GM12878 (cell line): ENCODE data around the gene SNN. TPM values are rescaled to one million over a fixed set of nuclear protein-coding genes. Genes with fewer than 3 reads are reported as not detected.
A peak's percentile ranks its signal among the peaks of the same experiment; 100 is the strongest.

ENCODE experiments used
- BCL11A ChIP-seq: IDR thresholded peaks from 2 replicates; pipeline ENCODE4 v1.6.1; 2011; ENCODE audit warnings: low read depth, low read length
- BHLHE40 ChIP-seq, 2 experiments: fragments of 450-650 bp in 1 of 2; IDR thresholded peaks; 2 replicates each; pipeline ENCODE4 v1.6.1; 2011 to 2017; ENCODE audit warnings: low read depth in 2 of 2, borderline replicate concordance in 1 of 2, improper control_type of control experiment in 1 of 2, low read length in 1 of 2, mild to moderate bottlenecking in 1 of 2
- BRCA1 ChIP-seq: IDR thresholded peaks from 2 replicates; pipeline ENCODE4 v1.6.1; 2011; ENCODE audit warnings: low read depth, low read length, improper control_type of control experiment
- CBX3 ChIP-seq: fragments of 200-600 bp; sonication (generic); IDR thresholded peaks from 2 replicates; pipeline ENCODE4 v1.6.1; 2016; ENCODE audit warnings: low read depth, borderline replicate concordance
- CHD1 ChIP-seq: IDR thresholded peaks from 2 replicates; pipeline ENCODE4 v1.6.1; 2012; ENCODE audit warnings: low read depth, low read length, improper control_type of control experiment
- CHD2 ChIP-seq: IDR thresholded peaks from 2 replicates; pipeline ENCODE4 v1.6.1; 2011; ENCODE audit warnings: low read depth, low read length, improper control_type of control experiment, borderline replicate concordance
- CHD4 ChIP-seq: fragments of 200-600 bp; sonication (generic); IDR thresholded peaks from 2 replicates; pipeline ENCODE4 v1.6.1; 2016; ENCODE audit warnings: mild to moderate bottlenecking
- EGR1 ChIP-seq, 2 experiments: IDR thresholded peaks; 1 replicate in 1 of 2; 2 replicates in 1 of 2; pipeline ENCODE4 v1.6.1; 2011 to 2012; ENCODE audit warnings: low read depth in 2 of 2, low read length in 2 of 2, borderline replicate concordance in 1 of 2, mild to moderate bottlenecking in 1 of 2, moderate library complexity in 1 of 2
- ESRRA ChIP-seq: IDR thresholded peaks from 2 replicates; pipeline ENCODE4 v1.6.1; 2012; ENCODE audit warnings: mild to moderate bottlenecking, low read length, improper control_type of control experiment
- ETV6 ChIP-seq, 2 experiments: fragments of 450-650 bp in 1 of 2; IDR thresholded peaks in 1 of 2; conservative IDR thresholded peaks in 1 of 2; 2 replicates each; pipeline ENCODE4 v1.6.1; 2014; ENCODE audit warnings: antibody characterized with exemption in 1 of 2, borderline replicate concordance in 1 of 2, low read depth in 1 of 2, mild to moderate bottlenecking in 1 of 2, moderate library complexity in 1 of 2
- GABPA ChIP-seq: IDR thresholded peaks from 2 replicates; pipeline ENCODE4 v1.6.1; 2014; ENCODE audit warnings: antibody characterized with exemption, low read depth, mild to moderate bottlenecking, inconsistent platforms
- JUND ChIP-seq: IDR thresholded peaks from 2 replicates; pipeline ENCODE4 v1.6.1; 2012; ENCODE audit warnings: low read depth, mild to moderate bottlenecking, low read length, improper control_type of control experiment, moderate library complexity
- MYB ChIP-seq: fragments of 150-350 bp; IDR thresholded peaks from 2 replicates; pipeline ENCODE4 v1.6.1; 2014; ENCODE audit warnings: mild to moderate bottlenecking, low read depth, low read length, borderline replicate concordance
- NR2F1 ChIP-seq: fragments of 450-650 bp; conservative IDR thresholded peaks from 2 replicates; pipeline ENCODE4 v1.6.1; 2017; ENCODE audit warnings: mild to moderate bottlenecking
- NRF1 ChIP-seq: conservative IDR thresholded peaks from 2 replicates; pipeline ENCODE4 v1.6.1; 2011; ENCODE audit warnings: mild to moderate bottlenecking, low read depth, low read length, improper control_type of control experiment
- PML ChIP-seq: IDR thresholded peaks from 2 replicates; pipeline ENCODE4 v1.6.1; 2012; ENCODE audit warnings: low read length, inconsistent platforms
- RAD51 ChIP-seq: fragments of 450-650 bp; IDR thresholded peaks from 2 replicates; pipeline ENCODE4 v1.6.1; 2016; ENCODE audit warnings: moderate library complexity, mild to moderate bottlenecking, inconsistent platforms
- RBBP5 ChIP-seq: fragments of 200-600 bp; sonication (generic); conservative IDR thresholded peaks from 2 replicates; pipeline ENCODE4 v1.6.1; 2016
- RFX5 ChIP-seq: IDR thresholded peaks from 2 replicates; pipeline ENCODE4 v1.6.1; 2011; ENCODE audit warnings: low read depth, low read length, improper control_type of control experiment
- SIN3A ChIP-seq: IDR thresholded peaks from 2 replicates; pipeline ENCODE4 v1.6.1; 2012; ENCODE audit warnings: low read depth, low read length, improper control_type of control experiment
- SP1 ChIP-seq: IDR thresholded peaks from one replicate; pipeline ENCODE4 v1.6.1; 2011; ENCODE audit warnings: low read depth, low read length
- SRF ChIP-seq, 2 experiments: IDR thresholded peaks; 2 replicates each; pipeline ENCODE4 v1.6.1; 2011; ENCODE audit warnings: low read depth in 2 of 2, low read length in 2 of 2, mild to moderate bottlenecking in 1 of 2, moderate library complexity in 1 of 2
- STAT3 ChIP-seq: IDR thresholded peaks from 2 replicates; pipeline ENCODE4 v1.6.1; 2011; ENCODE audit warnings: low read depth, low read length, improper control_type of control experiment
- SUPT20H ChIP-seq: IDR thresholded peaks from 2 replicates; pipeline ENCODE4 v1.6.1; 2011; ENCODE audit warnings: low read depth, mild to moderate bottlenecking, low read length, moderate library complexity, borderline replicate concordance; ENCODE audit not compliant: control insufficient read depth
- TAF1 ChIP-seq: IDR thresholded peaks from 2 replicates; pipeline ENCODE4 v1.6.1; 2011; ENCODE audit warnings: mild to moderate bottlenecking, low read depth, low read length, borderline replicate concordance
- TBL1XR1 ChIP-seq: IDR thresholded peaks from 2 replicates; pipeline ENCODE4 v1.6.1; 2012; ENCODE audit warnings: low read depth, low read length, improper control_type of control experiment
- TCF3 ChIP-seq: IDR thresholded peaks from 2 replicates; pipeline ENCODE4 v1.6.1; 2012; ENCODE audit warnings: low read depth, mild to moderate bottlenecking, low read length, borderline replicate concordance; ENCODE audit not compliant: insufficient read depth
- ZNF274 ChIP-seq: IDR thresholded peaks from one replicate; pipeline ENCODE4 v1.8.0; 2011; ENCODE audit not compliant: insufficient read length, insufficient read depth
- ZSCAN29 ChIP-seq: fragments of 450-650 bp; IDR thresholded peaks from 2 replicates; pipeline ENCODE4 v1.6.1; 2017; ENCODE audit warnings: mild to moderate bottlenecking, moderate library complexity
- polyA plus RNA-seq, 11 experiments: library from polyadenylated mRNA; depleted of rRNA in 4 of 11; unstranded in 6 of 11; stranded (reverse) in 5 of 11; fragments of >200 nt; fragmentation: Nextera tagmentation in 4 of 11; fragmentation: Illumina TruSeq in 1 of 11; extraction: Ambion mirVana in 4 of 11; extraction: Trizol in 1 of 11; gene quantifications; 1 replicate in 1 of 11; 2 replicates in 10 of 11; pipeline versions ENCODE4 v1.2.1 to v1.2.3, GENCODE V29; 2011 to 2016; ENCODE audit warnings: inconsistent platforms in 2 of 11, missing spikeins in 2 of 11, low read depth in 1 of 11
- total RNA-seq, 4 experiments: library from RNA; depleted of rRNA in 3 of 4; stranded (reverse); fragments of >200 nt in 3 of 4; fragmentation: Illumina TruSeq in 1 of 4; extraction: Trizol in 1 of 4; gene quantifications; 2 replicates each; pipeline versions ENCODE4 v1.2.1 to v1.2.3, GENCODE V29; 2013 to 2021
- TF ChIP-seq, protein P1 (sequence below): IDR thresholded peaks from 2 replicates; pipeline ENCODE4 v1.6.1; 2012; ENCODE audit warnings: low read depth, low read length, improper control_type of control experiment
- TF ChIP-seq, protein P2 (sequence below): IDR thresholded peaks from 2 replicates; pipeline ENCODE4 v1.6.1; 2011; ENCODE audit warnings: borderline replicate concordance, low read depth, mild to moderate bottlenecking, moderate library complexity, low read length; ENCODE audit not compliant: insufficient read depth, poor library complexity, severe bottlenecking

Gene SNN
- total and polyA plus RNA-seq, 10 of the 15 experiments (the other 5 are each of a cell fraction or from before 2014, with no cell fraction given): 2.2 to 43.4 (median 27.8) TPM

DNA sequence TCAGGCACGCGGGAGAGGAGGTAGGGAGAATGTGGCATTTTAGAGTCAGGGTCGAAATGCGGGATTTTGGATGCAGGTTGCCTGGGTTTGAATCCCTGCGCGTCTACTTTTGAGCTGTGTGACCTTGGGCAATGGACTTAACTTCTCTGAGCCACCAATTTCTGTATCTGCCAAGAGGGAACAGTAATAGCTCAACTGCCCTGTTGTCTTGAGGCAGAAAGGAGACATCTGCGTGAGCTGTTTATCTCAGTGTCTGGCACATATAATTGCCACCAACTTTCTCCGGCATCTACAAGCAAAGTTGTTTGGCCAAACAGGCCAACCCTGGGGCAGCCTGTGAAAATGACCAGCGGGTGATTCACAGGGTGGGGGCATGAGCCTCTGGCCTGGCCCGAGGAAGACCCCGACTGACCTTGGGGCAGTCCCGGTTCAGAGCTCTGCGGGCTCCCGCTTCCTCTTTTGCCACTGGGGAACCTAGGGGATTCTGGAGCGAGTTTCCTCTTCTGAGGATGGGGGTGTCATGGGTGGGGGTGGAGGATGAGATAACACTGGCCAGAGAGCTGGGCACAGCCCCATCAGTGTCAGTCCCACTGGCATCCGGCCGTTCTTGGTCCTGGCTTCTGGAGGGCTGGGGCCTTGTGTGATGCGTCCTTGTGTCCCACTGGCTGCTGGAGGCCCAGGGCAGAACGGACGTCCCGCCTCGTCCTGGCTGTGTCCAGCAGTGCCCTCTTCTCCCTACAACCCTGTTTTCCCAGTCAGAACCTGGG, 1.3 kb downstream of the SNN start (continued):
- TF ChIP-seq RBBP5 (no peak), ZNF274 (no peak), SRF (IDR thresholded peaks at IDR 0.05; ENCODE audit: low read depth in 2 of 2, low read length in 2 of 2) (no peak), TCF3 (no peak), BHLHE40 (IDR thresholded peaks at IDR 0.05; ENCODE audit: borderline replicate concordance in 1 of 2, low read depth in 2 of 2, low read length in 1 of 2) (peak; percentile 25 to 44; a peak in 2 of 4 replicates), ESRRA (no peak), RAD51 (no peak), CHD1 (no peak), BRCA1 (no peak), SUPT20H (no peak), TBL1XR1 (peak; percentile 93), BCL11A (peak; percentile 63; the same call in 1 of the 2 replicates), NRF1 (no peak), CBX3 (no peak), GABPA (no peak), SP1 (peak; percentile 32), RFX5 (no peak), CHD4 (no peak), CHD2 (no peak), TAF1 (no peak; the same call in 1 of the 2 replicates), STAT3 (no peak), ETV6 (conservative IDR thresholded peaks at IDR 0.05 in 1 of 2, IDR thresholded peaks at IDR 0.05 in 1 of 2; ENCODE audit: borderline replicate concordance in 1 of 2, low read depth in 1 of 2) (peak in 1 of 2 experiments; percentile 57; a peak in 2 of 4 replicates), JUND (no peak), PML (no peak), MYB (no peak), SIN3A (no peak; the same call in 1 of the 2 replicates), ZSCAN29 (no peak), NR2F1 (peak; percentile 98), EGR1 (IDR thresholded peaks at IDR 0.05; ENCODE audit: borderline replicate concordance in 1 of 2, low read depth in 2 of 2, low read length in 2 of 2) (peak in 1 of 2 experiments; percentile 39; a peak in 1 of 3 replicates)
- TF ChIP-seq, protein P1, sequence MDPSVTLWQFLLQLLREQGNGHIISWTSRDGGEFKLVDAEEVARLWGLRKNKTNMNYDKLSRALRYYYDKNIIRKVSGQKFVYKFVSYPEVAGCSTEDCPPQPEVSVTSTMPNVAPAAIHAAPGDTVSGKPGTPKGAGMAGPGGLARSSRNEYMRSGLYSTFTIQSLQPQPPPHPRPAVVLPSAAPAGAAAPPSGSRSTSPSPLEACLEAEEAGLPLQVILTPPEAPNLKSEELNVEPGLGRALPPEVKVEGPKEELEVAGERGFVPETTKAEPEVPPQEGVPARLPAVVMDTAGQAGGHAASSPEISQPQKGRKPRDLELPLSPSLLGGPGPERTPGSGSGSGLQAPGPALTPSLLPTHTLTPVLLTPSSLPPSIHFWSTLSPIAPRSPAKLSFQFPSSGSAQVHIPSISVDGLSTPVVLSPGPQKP: no peak
- TF ChIP-seq, protein P2, sequence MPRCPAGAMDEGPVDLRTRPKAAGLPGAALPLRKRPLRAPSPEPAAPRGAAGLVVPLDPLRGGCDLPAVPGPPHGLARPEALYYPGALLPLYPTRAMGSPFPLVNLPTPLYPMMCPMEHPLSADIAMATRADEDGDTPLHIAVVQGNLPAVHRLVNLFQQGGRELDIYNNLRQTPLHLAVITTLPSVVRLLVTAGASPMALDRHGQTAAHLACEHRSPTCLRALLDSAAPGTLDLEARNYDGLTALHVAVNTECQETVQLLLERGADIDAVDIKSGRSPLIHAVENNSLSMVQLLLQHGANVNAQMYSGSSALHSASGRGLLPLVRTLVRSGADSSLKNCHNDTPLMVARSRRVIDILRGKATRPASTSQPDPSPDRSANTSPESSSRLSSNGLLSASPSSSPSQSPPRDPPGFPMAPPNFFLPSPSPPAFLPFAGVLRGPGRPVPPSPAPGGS: peak; percentile 78
